HL-60 (cell line): ENCODE data around the gene DZIP1.

Source experiments
- CTCF ChIP-seq: IDR thresholded peaks from one replicate; pipeline ENCODE4 v1.5.1; 2011; ENCODE audit warnings: low read length, control low read depth, inconsistent platforms; ENCODE audit not compliant: insufficient read depth
- REST ChIP-seq: IDR thresholded peaks from 2 replicates; pipeline ENCODE4 v1.6.1; 2012; ENCODE audit warnings: low read depth; ENCODE audit not compliant: insufficient replicate concordance

DNA sequence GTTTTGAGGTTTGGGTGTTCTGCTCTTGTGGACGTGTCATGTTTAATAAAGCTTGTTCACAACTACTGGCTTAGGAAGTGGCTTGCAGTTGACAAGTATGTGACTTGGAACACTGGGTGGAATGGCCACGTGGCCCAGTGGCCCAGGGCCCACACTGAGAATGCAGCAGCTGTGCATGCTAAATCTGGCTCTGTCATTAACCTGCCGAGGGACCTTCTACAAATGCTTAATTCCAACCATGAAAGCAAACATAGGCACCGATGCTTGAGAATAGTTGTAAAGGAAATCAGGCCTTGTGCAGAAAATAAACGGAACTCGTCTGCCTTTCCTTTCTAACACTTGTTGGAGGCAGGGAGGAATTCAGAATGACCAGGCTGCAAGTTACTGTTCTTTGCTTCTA is 103.6 kb downstream of the DZIP1 start:
- TF ChIP-seq CTCF (no peak), REST (no peak)
